Epithelial cell of proximal tubule (primary cell): ENCODE results near the gene RPP14. TPM values are rescaled to one million over a fixed set of nuclear protein-coding genes. Genes with fewer than 3 reads are reported as not detected.

Experiments used
- DNase-seq: peaks from one replicate; pipeline ENCODE4 v3.0.0-alpha.2; 2011; ENCODE audit warnings: low read depth
- H3K4me3 ChIP-seq: 2 replicates; pipeline ENCODE4 v1.5.1; 2011; ENCODE audit warnings: low read depth, mild to moderate bottlenecking, low read length
- CTCF ChIP-seq: conservative IDR thresholded peaks from 2 replicates; pipeline ENCODE4 v1.5.1; 2012; ENCODE audit warnings: low read depth, mild to moderate bottlenecking, low read length
- total RNA-seq: library from RNA; depleted of rRNA; stranded (reverse); fragments of >200 nt; gene quantifications from 2 replicates; pipeline ENCODE4 v1.2.3, GENCODE V29; 2015

Gene RPP14
- total RNA-seq, 1 donor from 2014 or later: 7.6 TPM

GRCh38 chr3:58324391-58325390 lies 18.6 kb downstream of the RPP14 start:
- no peak for TF ChIP-seq CTCF
- no peak for DNase-seq

GRCh38 chr3:58325525-58325992 lies 19.5 kb downstream of the RPP14 start:
- DNase-seq: peak; percentile 60
- H3K4me3 ChIP-seq: no peak overlapping the region
- no peak for TF ChIP-seq CTCF

More at GRCh38 chr3:58324391-58325390, 18.6 kb downstream of the RPP14 start:
- H3K4me3 ChIP-seq: no peak overlapping the region

- DNase-seq: no peak
- TF ChIP-seq CTCF: no peak
- no peak overlapping the region for H3K4me3 ChIP-seq
Observed at GRCh38 chr3:58326267-58326900, 20.3 kb downstream of the RPP14 start.

- no peak for DNase-seq
- no peak overlapping the region for H3K4me3 ChIP-seq
- TF ChIP-seq CTCF: no peak
Observed at GRCh38 chr3:58329150-58329921, 23.3 kb downstream of the RPP14 start.

GRCh38 chr3:58329922-58330413 lies 23.9 kb downstream of the RPP14 start:
- no peak for TF ChIP-seq CTCF

GRCh38 chr3:58331593-58332152 lies 25.6 kb downstream of the RPP14 start:
- no peak overlapping the region for H3K4me3 ChIP-seq
- DNase-seq: no peak
- TF ChIP-seq CTCF: no peak

More at GRCh38 chr3:58329922-58330413, 23.9 kb downstream of the RPP14 start:
- H3K4me3 ChIP-seq: no peak overlapping the region
- no peak for DNase-seq
